Measurements from ENCODE around the gene TMEM179B. TPM values are rescaled to one million over a fixed set of nuclear protein-coding genes. Genes with fewer than 3 reads are reported as not detected.
A peak's percentile ranks its signal among the peaks of the same experiment; 100 is the strongest.

Gene TMEM179B
- total RNA-seq, 2 donors from 2014 or later: 46.7 to 54.5 TPM

DNA sequence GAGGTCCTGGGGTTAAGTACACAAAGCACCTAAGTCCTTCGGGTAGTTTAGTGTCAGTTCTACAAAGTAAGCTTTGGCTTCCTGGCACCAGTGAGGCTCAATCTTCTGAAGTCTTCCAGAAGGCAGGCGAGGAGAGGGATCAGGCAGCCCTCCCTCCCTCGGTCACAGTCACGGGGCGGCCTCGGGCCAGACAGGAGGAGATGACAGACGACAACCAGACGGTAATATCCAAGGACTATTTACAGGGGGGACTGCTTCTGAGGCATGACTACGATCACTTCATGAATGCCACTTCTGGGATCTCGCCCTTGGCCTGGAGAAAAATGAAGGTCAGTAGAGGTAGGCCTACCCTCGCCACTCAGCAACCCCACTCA is 5.0 kb downstream of the TMEM179B start:
- intact Hi-C loops (cut with DNase I): no loop called here
- Histone ChIP-seq H3K9me3 (no peaks in the 10 kb centered on the region), H3K27me3 (no peaks in the 10 kb centered on the region), H3K27ac (peak overlapping the region; percentile 80), H3K4me1 (peaks cover 7% of the 10 kb centered on the region), H3K4me3 (peak overlapping the region; percentile 98), H3K36me3 (peaks cover 26% of the 10 kb centered on the region), H3K9ac (ENCODE audit: low read depth in 2 of 2, low read length in 2 of 2) (peak overlapping the region; percentile 39 to 89)
- DNase-seq: peak; percentile 33
- TF ChIP-seq, protein P1, sequence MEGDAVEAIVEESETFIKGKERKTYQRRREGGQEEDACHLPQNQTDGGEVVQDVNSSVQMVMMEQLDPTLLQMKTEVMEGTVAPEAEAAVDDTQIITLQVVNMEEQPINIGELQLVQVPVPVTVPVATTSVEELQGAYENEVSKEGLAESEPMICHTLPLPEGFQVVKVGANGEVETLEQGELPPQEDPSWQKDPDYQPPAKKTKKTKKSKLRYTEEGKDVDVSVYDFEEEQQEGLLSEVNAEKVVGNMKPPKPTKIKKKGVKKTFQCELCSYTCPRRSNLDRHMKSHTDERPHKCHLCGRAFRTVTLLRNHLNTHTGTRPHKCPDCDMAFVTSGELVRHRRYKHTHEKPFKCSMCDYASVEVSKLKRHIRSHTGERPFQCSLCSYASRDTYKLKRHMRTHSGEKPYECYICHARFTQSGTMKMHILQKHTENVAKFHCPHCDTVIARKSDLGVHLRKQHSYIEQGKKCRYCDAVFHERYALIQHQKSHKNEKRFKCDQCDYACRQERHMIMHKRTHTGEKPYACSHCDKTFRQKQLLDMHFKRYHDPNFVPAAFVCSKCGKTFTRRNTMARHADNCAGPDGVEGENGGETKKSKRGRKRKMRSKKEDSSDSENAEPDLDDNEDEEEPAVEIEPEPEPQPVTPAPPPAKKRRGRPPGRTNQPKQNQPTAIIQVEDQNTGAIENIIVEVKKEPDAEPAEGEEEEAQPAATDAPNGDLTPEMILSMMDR (IDR thresholded peaks at IDR 0.05): no peak

DNA sequence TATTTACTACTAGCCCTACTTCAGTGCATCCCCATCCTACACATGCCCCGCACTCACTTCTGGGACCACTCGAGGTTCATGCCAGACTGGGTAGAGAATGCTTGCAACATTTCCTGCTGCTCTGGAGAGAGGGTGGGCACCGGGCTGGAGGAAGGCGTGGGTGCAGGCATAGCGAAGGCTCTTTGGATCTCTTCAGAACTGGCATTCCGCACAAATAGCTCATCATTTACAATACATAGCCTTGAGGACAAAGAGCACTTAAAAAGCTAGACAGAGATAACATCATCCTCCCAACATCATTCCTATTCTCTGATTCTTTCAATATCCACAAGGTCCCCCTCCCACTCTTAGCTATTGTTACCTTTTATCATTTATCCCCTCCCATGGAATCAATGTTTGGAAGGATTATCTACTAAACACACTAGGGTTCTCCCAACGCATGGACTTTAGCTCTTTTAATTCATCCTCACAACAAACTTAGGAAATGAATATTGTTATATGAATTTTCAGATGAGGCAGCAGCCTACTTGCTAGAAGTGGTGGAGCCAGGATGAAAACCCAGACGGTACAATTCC is 7.1 kb downstream of the TMEM179B start:
- Histone ChIP-seq H3K27me3 (no peaks in the 10 kb centered on the region), H3K4me3 (no peak overlapping the region), H3K9me3 (no peaks in the 10 kb centered on the region), H3K4me1 (peaks cover 5% of the 10 kb centered on the region), H3K27ac (no peak overlapping the region), H3K9ac (ENCODE audit: low read depth in 2 of 2, low read length in 2 of 2) (no peak overlapping the region), H3K36me3 (peaks cover 26% of the 10 kb centered on the region)
- intact Hi-C loops (cut with DNase I): no loop called here
- TF ChIP-seq, protein P1 (IDR thresholded peaks at IDR 0.05): no peak
- DNase-seq: no peak

DNA sequence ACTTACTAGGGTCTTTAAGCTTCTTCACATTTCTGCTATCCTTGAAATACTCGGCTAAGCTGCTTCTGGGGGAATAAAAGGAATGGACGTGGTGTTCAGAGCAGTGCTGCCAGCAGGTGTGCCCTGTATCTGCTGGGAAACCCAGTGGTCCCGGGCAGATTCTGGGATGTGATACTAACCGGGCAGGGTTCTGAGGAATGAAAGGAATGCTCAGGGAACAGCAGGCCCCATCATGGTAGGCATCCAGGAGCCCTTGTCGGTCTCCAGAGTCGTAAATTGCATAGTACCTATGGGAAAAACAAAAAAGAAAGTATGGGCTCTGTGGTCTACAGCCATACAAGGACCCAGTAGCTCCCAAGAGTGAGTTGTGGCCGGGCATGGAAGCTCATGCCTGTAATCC is 9.1 kb downstream of the TMEM179B start:
- no peak for DNase-seq
- Histone ChIP-seq H3K9me3 (no peaks in the 10 kb centered on the region), H3K9ac (ENCODE audit: low read depth in 2 of 2, low read length in 2 of 2) (no peak overlapping the region), H3K36me3 (peaks cover 31% of the 10 kb centered on the region), H3K4me3 (no peak overlapping the region), H3K27ac (no peak overlapping the region), H3K27me3 (no peaks in the 10 kb centered on the region), H3K4me1 (peaks cover 5% of the 10 kb centered on the region)
- intact Hi-C loops (cut with DNase I): no loop called here
- TF ChIP-seq, protein P1 (IDR thresholded peaks at IDR 0.05): no peak

DNA sequence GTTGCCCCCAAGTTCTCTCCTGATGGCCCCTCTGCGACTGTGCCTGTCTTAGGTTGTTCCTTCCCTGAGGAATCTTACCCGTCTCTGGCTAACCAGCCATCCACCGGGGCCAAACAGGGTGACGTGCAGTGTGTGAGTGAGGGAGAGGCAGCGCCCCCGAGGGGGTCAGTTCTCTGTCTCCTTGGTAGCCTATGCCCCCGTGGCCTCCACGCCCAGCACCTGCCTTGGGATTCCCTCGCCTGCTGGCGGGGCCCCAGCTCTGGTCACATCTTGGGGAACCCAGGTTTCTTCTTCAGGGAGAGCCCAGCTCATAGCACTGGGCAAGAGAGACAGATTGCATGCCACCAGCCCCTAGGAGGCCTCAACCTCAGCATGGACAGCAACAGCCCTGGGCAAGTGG is 12.3 kb downstream of the TMEM179B start:
- intact Hi-C loops (cut with DNase I): no loop called here
- H3K4me1 ChIP-seq: peaks cover 11% of the 10 kb centered on the region
- peaks cover 25% of the 10 kb centered on the region for H3K36me3 ChIP-seq
- no peak overlapping the region for H3K27ac ChIP-seq
- TF ChIP-seq, protein P1 (IDR thresholded peaks at IDR 0.05): no peak
- H3K4me3 ChIP-seq: no peak overlapping the region
- no peak for DNase-seq
- H3K9me3 ChIP-seq: no peaks in the 10 kb centered on the region
- H3K27me3 ChIP-seq: no peaks in the 10 kb centered on the region
- no peak overlapping the region for H3K9ac ChIP-seq (ENCODE audit: low read depth in 2 of 2, low read length in 2 of 2)

DNA sequence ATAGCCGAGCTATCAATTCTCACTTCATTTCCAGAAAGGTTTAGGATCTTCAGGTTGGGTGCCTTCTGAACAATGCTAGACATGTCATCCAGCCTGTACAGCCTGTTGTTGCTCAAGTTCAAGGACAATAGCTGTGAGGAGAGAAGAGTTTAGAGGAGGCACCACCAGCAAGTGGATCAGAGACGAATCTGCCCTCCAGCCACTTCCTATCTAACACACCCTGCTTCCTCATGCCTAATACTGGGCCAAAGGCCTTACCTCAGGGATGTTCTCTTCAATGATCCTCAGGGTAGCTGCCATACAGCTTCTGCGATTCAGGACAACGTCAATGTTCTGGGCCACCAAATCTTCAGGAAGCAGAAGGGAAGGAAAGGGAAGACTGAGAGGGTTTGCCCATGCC is 13.9 kb downstream of the TMEM179B start:
- Histone ChIP-seq H3K9ac (ENCODE audit: low read depth in 2 of 2, low read length in 2 of 2) (no peak overlapping the region), H3K4me1 (peaks cover 12% of the 10 kb centered on the region), H3K4me3 (no peak overlapping the region), H3K27ac (no peak overlapping the region), H3K36me3 (peaks cover 18% of the 10 kb centered on the region), H3K9me3 (no peaks in the 10 kb centered on the region), H3K27me3 (no peaks in the 10 kb centered on the region)
- no peak for DNase-seq
- TF ChIP-seq, protein P1 (IDR thresholded peaks at IDR 0.05): no peak
- intact Hi-C loops (cut with DNase I): no loop called here
